HepG2 (cell line): ENCODE results near the gene ATP6V1G2. TPM values are rescaled to one million over a fixed set of nuclear protein-coding genes. Genes with fewer than 3 reads are reported as not detected.

Source experiments
- EEA1 ChIP-seq: sonication (generic); formaldehyde crosslinking; IDR thresholded peaks from 2 replicates; pipeline ENCODE4 v1.5.1; 2020; ENCODE audit warnings: mild to moderate bottlenecking, missing genetic modification reagents, borderline replicate concordance
- ESRRA ChIP-seq: sonication (generic); formaldehyde crosslinking; IDR thresholded peaks from 2 replicates; pipeline ENCODE4 v1.5.1; 2020; ENCODE audit warnings: mild to moderate bottlenecking, low read depth, missing genetic modification reagents
- FOXA3 ChIP-seq: IDR thresholded peaks from 2 replicates; pipeline ENCODE4 v1.6.1; 2016; ENCODE audit warnings: missing genetic modification reagents, missing compliant biosample characterization
- GRHL1 ChIP-seq: sonication (generic); formaldehyde crosslinking; conservative IDR thresholded peaks from 2 replicates; pipeline ENCODE4 v1.8.0; 2022; ENCODE audit warnings: missing genetic modification reagents
- HOXA3 ChIP-seq: sonication (generic); formaldehyde crosslinking; IDR thresholded peaks from 2 replicates; pipeline ENCODE4 v1.5.0; 2020; ENCODE audit warnings: missing genetic modification reagents
- NR2C2 ChIP-seq: sonication (generic); formaldehyde crosslinking; IDR thresholded peaks from 2 replicates; pipeline ENCODE4 v1.4.0; 2020; ENCODE audit warnings: missing genetic modification reagents, mild to moderate bottlenecking, moderate library complexity, borderline replicate concordance
- RBM22 ChIP-seq: fragments of 200-400 bp; formaldehyde crosslinking; optimal IDR thresholded peaks from 2 replicates; pipeline ENCODE3; 2017; ENCODE audit warnings: mild to moderate bottlenecking, low read length, moderate library complexity
- RBM39 ChIP-seq: fragments of 200-400 bp; formaldehyde crosslinking; IDR thresholded peaks from one replicate; pipeline ENCODE4 v1.6.1; 2018; ENCODE audit warnings: antibody characterized with exemption, mild to moderate bottlenecking, low read depth, low read length; ENCODE audit not compliant: poor library complexity, severe bottlenecking
- RFXANK ChIP-seq: IDR thresholded peaks from 2 replicates; pipeline ENCODE4 v1.6.1; 2016
- SAP130 ChIP-seq: IDR thresholded peaks from 2 replicates; pipeline ENCODE4 v1.6.1; 2016; ENCODE audit warnings: low read depth
- SNAPC4 ChIP-seq: sonication (generic); formaldehyde crosslinking; IDR thresholded peaks from 2 replicates; pipeline ENCODE4 v1.4.0; 2020; ENCODE audit warnings: mild to moderate bottlenecking, missing genetic modification reagents
- SNAPC5 ChIP-seq: sonication (generic); formaldehyde crosslinking; IDR thresholded peaks from 2 replicates; pipeline ENCODE4 v1.8.1; 2023; ENCODE audit warnings: mild to moderate bottlenecking, missing genetic modification reagents, borderline replicate concordance
- TFDP1 ChIP-seq: IDR thresholded peaks from 2 replicates; pipeline ENCODE4 v1.6.1; 2016; ENCODE audit warnings: missing compliant biosample characterization, missing genetic modification reagents, borderline replicate concordance
- XBP1 ChIP-seq: sonication (generic); formaldehyde crosslinking; IDR thresholded peaks from 2 replicates; pipeline ENCODE4 v1.5.0; 2020; ENCODE audit warnings: missing genetic modification reagents
- YEATS4 ChIP-seq: sonication (generic); formaldehyde crosslinking; IDR thresholded peaks from 2 replicates; pipeline ENCODE4 v1.4.0; 2020; ENCODE audit warnings: missing genetic modification reagents, borderline replicate concordance
- ZBTB34 ChIP-seq: sonication (generic); formaldehyde crosslinking; IDR thresholded peaks from 2 replicates; pipeline ENCODE4 v1.8.0; 2022; ENCODE audit warnings: mild to moderate bottlenecking, missing genetic modification reagents
- ZFP62 ChIP-seq: sonication (generic); formaldehyde crosslinking; IDR thresholded peaks from 2 replicates; pipeline ENCODE4 v1.4.0; 2020; ENCODE audit warnings: missing genetic modification reagents
- ZNF230 ChIP-seq: sonication (generic); formaldehyde crosslinking; IDR thresholded peaks from 2 replicates; pipeline ENCODE4 v1.4.0; 2020; ENCODE audit warnings: mild to moderate bottlenecking, missing genetic modification reagents
- ZNF343 ChIP-seq: sonication (generic); formaldehyde crosslinking; IDR thresholded peaks from 2 replicates; pipeline ENCODE4 v1.4.0; 2020; ENCODE audit warnings: mild to moderate bottlenecking, missing genetic modification reagents
- ZNF761 ChIP-seq: sonication (generic); formaldehyde crosslinking; conservative IDR thresholded peaks from 2 replicates; pipeline ENCODE4 v1.4.0; 2020; ENCODE audit warnings: mild to moderate bottlenecking, missing genetic modification reagents
- ZSCAN21 ChIP-seq: sonication (generic); formaldehyde crosslinking; IDR thresholded peaks from 2 replicates; pipeline ENCODE4 v1.8.0; 2022; ENCODE audit warnings: mild to moderate bottlenecking, missing genetic modification reagents, moderate library complexity, borderline replicate concordance
- polyA plus RNA-seq, 8 experiments: library from polyadenylated mRNA; depleted of rRNA in 3 of 8; stranded (reverse) in 7 of 8; unstranded in 1 of 8; fragments of >200 nt; fragmentation: Illumina TruSeq in 4 of 8; extraction: Trizol in 4 of 8; gene quantifications; 2 replicates each; pipeline versions ENCODE4 v1.2.1 to v1.2.3, GENCODE V29; 2011 to 2016; ENCODE audit warnings: low read depth in 4 of 8, missing spikeins in 1 of 8, mixed read lengths in 1 of 8; ENCODE audit not compliant: insufficient read depth in 1 of 8
- total RNA-seq, 5 experiments: library from RNA; depleted of rRNA; stranded (reverse); fragments of >200 nt; fragmentation: Illumina TruSeq; extraction: Trizol; gene quantifications; 2 replicates each; pipeline ENCODE4 v1.2.3, GENCODE V29; 2016; ENCODE audit warnings: low read depth in 1 of 5

The ATP6V1G2 gene
- total and polyA plus RNA-seq, 2 of the 13 experiments (the other 11 are each of a cell fraction or from before 2014, with no cell fraction given) = 0.27 to 0.83 TPM

GRCh38 chr6:31580807-31581433 is 34.5 kb upstream of the ATP6V1G2 start (continued):
- TF ChIP-seq NR2C2 (CRISPR knock-in tag) (no peak), FOXA3 (CRISPR knock-in tag) (peak; percentile 42; the same call in 1 of the 2 replicates), ZNF343 (CRISPR knock-in tag) (no peak; the same call in 1 of the 2 replicates), SAP130 (CRISPR knock-in tag) (peak; percentile 57), ZNF230 (CRISPR knock-in tag) (peak; percentile 66; the same call in 1 of the 2 replicates), TFDP1 (0 out of 2 replicates have a peak, but pooled peaks have one; percentile 51), RBM39 (peak; percentile 72), YEATS4 (CRISPR knock-in tag) (peak; percentile 76), HOXA3 (CRISPR knock-in tag) (peak; percentile 52; the same call in 1 of the 2 replicates), ZNF761 (CRISPR knock-in tag) (no peak), ESRRA (no peak), EEA1 (0 out of 2 replicates have a peak, but pooled peaks have one; percentile 57), ZSCAN21 (CRISPR knock-in tag) (peak; percentile 78), ZBTB34 (CRISPR knock-in tag) (no peak), XBP1 (CRISPR knock-in tag) (no peak), RBM22 (no peak), SNAPC4 (peak; percentile 46; the same call in 1 of the 2 replicates), GRHL1 (CRISPR knock-in tag) (no peak), ZFP62 (CRISPR knock-in tag) (no peak), SNAPC5 (no peak), RFXANK (0 out of 2 replicates have a peak, but pooled peaks have one; percentile 10)
